Measurements from ENCODE around the gene NCOA1.

- no peak for TF ChIP-seq POLR2A (IDR thresholded peaks at IDR 0.05)
- TF ChIP-seq, protein P1, sequence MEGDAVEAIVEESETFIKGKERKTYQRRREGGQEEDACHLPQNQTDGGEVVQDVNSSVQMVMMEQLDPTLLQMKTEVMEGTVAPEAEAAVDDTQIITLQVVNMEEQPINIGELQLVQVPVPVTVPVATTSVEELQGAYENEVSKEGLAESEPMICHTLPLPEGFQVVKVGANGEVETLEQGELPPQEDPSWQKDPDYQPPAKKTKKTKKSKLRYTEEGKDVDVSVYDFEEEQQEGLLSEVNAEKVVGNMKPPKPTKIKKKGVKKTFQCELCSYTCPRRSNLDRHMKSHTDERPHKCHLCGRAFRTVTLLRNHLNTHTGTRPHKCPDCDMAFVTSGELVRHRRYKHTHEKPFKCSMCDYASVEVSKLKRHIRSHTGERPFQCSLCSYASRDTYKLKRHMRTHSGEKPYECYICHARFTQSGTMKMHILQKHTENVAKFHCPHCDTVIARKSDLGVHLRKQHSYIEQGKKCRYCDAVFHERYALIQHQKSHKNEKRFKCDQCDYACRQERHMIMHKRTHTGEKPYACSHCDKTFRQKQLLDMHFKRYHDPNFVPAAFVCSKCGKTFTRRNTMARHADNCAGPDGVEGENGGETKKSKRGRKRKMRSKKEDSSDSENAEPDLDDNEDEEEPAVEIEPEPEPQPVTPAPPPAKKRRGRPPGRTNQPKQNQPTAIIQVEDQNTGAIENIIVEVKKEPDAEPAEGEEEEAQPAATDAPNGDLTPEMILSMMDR (IDR thresholded peaks at IDR 0.05), result no peak
These were observed 37.5 kb upstream of the NCOA1 start for GRCh38 chr2:24453379-24454073.
